ENCODE data around the gene SPACDR.
A peak's percentile ranks its signal among the peaks of the same experiment; 100 is the strongest.

The SPACDR gene

DNA sequence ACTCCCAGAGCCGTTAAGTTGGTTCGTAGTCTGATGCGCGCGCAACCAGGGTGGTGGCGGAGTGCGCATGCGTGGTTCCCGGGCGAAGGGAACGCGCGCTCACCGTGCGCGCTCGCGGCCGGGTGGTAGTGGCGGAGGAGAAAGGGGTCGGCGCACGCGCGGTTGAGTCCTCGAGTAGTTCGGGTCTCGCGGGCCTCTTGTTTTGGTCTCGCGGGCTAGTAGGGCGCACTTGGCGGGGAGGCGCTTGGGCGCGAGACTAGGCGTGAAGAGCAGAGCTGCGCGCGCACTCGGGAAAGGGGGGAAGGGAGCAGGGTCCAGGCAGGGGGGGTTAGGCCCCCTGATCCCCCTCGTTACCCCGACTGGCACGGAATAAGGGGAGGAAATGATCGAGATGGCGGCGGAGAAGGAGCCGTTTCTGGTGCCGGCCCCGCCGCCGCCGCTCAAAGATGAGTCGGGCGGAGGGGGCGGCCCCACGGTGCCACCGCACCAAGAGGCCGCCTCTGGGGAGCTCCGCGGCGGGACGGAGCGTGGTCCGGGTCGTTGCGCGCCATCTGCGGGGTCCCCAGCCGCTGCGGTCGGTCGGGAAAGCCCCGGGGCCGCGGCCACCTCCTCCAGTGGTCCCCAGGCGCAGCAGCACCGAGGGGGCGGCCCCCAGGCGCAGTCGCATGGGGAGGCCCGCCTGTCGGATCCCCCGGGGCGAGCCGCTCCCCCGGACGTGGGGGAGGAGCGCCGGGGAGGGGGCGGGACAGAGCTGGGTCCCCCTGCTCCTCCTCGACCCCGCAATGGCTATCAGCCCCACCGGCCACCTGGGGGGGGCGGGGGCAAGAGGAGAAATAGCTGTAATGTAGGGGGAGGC, 34.2 kb downstream of the SPACDR start, which contains the start of gene MEPCE:
Gene MEPCE (plus strand): TSS at position 195 of the 856 bp plus-strand sequence. CDS start 188 bp downstream, at position 383.
- TF ChIP-seq, protein P1, sequence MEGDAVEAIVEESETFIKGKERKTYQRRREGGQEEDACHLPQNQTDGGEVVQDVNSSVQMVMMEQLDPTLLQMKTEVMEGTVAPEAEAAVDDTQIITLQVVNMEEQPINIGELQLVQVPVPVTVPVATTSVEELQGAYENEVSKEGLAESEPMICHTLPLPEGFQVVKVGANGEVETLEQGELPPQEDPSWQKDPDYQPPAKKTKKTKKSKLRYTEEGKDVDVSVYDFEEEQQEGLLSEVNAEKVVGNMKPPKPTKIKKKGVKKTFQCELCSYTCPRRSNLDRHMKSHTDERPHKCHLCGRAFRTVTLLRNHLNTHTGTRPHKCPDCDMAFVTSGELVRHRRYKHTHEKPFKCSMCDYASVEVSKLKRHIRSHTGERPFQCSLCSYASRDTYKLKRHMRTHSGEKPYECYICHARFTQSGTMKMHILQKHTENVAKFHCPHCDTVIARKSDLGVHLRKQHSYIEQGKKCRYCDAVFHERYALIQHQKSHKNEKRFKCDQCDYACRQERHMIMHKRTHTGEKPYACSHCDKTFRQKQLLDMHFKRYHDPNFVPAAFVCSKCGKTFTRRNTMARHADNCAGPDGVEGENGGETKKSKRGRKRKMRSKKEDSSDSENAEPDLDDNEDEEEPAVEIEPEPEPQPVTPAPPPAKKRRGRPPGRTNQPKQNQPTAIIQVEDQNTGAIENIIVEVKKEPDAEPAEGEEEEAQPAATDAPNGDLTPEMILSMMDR (conservative IDR thresholded peaks at IDR 0.05), result no peak
- peak within 1 kb of the TSS; percentile 100 for H3K27ac ChIP-seq

GRCh38 chr7:100428967-100429636, 35.0 kb downstream of the SPACDR start:
- peak overlapping the region; percentile 100 for H3K27ac ChIP-seq
- TF ChIP-seq, protein P1 (conservative IDR thresholded peaks at IDR 0.05), result no peak

- H3K27ac ChIP-seq, result peak within 1 kb of the TSS; percentile 100
- TF ChIP-seq, protein P1 (conservative IDR thresholded peaks at IDR 0.05), result no peak; the same call in 1 of the 2 replicates
These were observed 35.7 kb downstream of the SPACDR start, which contains the start of gene ZCWPW1 for GRCh38 chr7:100428199-100428966. ZCWPW1 (minus strand) TSS chr7:100428703; CDS start chr7:100420649, 8,054 bp downstream.

GRCh38 chr7:100427762-100428198, 36.3 kb downstream of the SPACDR start:
- TF ChIP-seq, protein P1 (conservative IDR thresholded peaks at IDR 0.05), result no peak
- H3K27ac ChIP-seq, result peak overlapping the region; percentile 100

DNA sequence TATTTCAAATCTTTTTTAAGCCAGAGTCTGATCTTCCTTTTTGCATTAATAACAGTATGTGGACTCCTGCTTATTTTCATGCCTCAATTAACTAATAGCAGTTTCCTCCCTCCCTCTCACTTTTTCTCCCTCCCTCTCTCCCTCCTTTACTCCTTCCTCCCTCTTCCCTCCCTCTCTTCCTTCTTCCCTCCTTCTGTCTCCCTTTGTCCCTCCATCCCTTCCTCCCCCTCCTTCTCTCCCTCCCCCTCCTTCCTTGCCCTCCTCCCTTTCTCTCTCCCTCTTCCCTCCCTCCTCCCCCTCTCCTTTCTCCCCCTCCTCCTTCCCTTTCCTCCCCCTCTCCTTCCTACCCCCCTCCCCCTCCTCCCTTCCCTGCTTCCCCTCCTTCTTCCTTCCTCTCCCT, 37.5 kb downstream of the SPACDR start:
- TF ChIP-seq, protein P1 (conservative IDR thresholded peaks at IDR 0.05), result no peak
- no peak overlapping the region for H3K27ac ChIP-seq

GRCh38 chr7:100425347-100425746, 38.7 kb downstream of the SPACDR start:
- TF ChIP-seq, protein P1 (conservative IDR thresholded peaks at IDR 0.05), result no peak
- no peak overlapping the region for H3K27ac ChIP-seq

Data from VCaP (cell line).